Neural progenitor cell (in vitro differentiated cells): Measurements from ENCODE around the gene NFKB1. TPM values are rescaled to one million over a fixed set of nuclear protein-coding genes. Genes with fewer than 3 reads are reported as not detected.

Source experiments
- DNase-seq: peaks from one replicate; pipeline ENCODE4 v3.0.0-alpha.2; 2016; ENCODE audit warnings: low spot score
- H2AFZ ChIP-seq: fragments of 200-600 bp; sonication (generic); replicated peaks from 2 replicates; pipeline ENCODE4 v1.6.1; 2016; ENCODE audit warnings: antibody characterized with exemption
- H3F3A ChIP-seq: fragments of 200-600 bp; sonication (generic); 2 replicates; pipeline ENCODE4 v1.6.1; 2016; ENCODE audit warnings: antibody characterized with exemption, low read depth
- H3K27ac ChIP-seq: fragments of 200-600 bp; sonication (generic); 2 replicates; pipeline ENCODE4 v1.5.1; 2016; ENCODE audit warnings: mild to moderate bottlenecking
- H3K27me3 ChIP-seq: fragments of 200-600 bp; sonication (generic); 2 replicates; pipeline ENCODE4 v1.6.1; 2016; ENCODE audit warnings: mild to moderate bottlenecking, moderate library complexity
- H3K36me3 ChIP-seq: fragments of 200-600 bp; sonication (generic); 2 replicates; pipeline ENCODE4 v1.5.1; 2016
- H3K4me1 ChIP-seq: fragments of 200-600 bp; sonication (generic); 2 replicates; pipeline ENCODE4 v1.6.1; 2016; ENCODE audit warnings: mixed run types
- H3K4me2 ChIP-seq: fragments of 200-600 bp; sonication (generic); 2 replicates; pipeline ENCODE4 v1.6.1; 2016
- H3K4me3 ChIP-seq: fragments of 200-600 bp; sonication (generic); 2 replicates; pipeline ENCODE4 v1.5.1; 2016
- H3K79me2 ChIP-seq: fragments of 200-600 bp; sonication (generic); 2 replicates; pipeline ENCODE4 v1.6.1; 2016; ENCODE audit warnings: low read depth
- H3K9ac ChIP-seq: fragments of 200-600 bp; sonication (generic); 2 replicates; pipeline ENCODE4 v1.6.1; 2016
- H3K9me3 ChIP-seq: fragments of 200-600 bp; sonication (generic); 2 replicates; pipeline ENCODE4 v1.5.1; 2016; ENCODE audit warnings: low read depth
- H4K20me1 ChIP-seq: fragments of 200-600 bp; sonication (generic); 2 replicates; pipeline ENCODE4 v1.6.1; 2016; ENCODE audit warnings: low read depth
- H3K27ac Mint-ChIP-seq: 3 replicates; pipeline ENCODE4 v1.8.0; 2021; ENCODE audit warnings: mixed read lengths
- H3K27me3 Mint-ChIP-seq: 2 replicates; pipeline ENCODE4 v1.8.0; 2022; ENCODE audit warnings: low read depth, mild to moderate bottlenecking, inconsistent platforms, moderate library complexity, mixed read lengths; ENCODE audit not compliant: insufficient read depth
- H3K36me3 Mint-ChIP-seq: 3 replicates; pipeline ENCODE4 v1.8.0; 2021; ENCODE audit warnings: mixed read lengths
- H3K4me1 Mint-ChIP-seq: 3 replicates; pipeline ENCODE4 v1.8.0; 2021; ENCODE audit warnings: mixed read lengths
- H3K4me3 Mint-ChIP-seq: 3 replicates; pipeline ENCODE4 v1.8.0; 2021; ENCODE audit warnings: mild to moderate bottlenecking, moderate library complexity, mixed read lengths
- H3K9me3 Mint-ChIP-seq: 3 replicates; pipeline ENCODE4 v1.8.0; 2020; ENCODE audit warnings: mixed read lengths
- EZH2 ChIP-seq: fragments of 200-600 bp; sonication (generic); IDR thresholded peaks from 2 replicates; pipeline ENCODE4 v1.6.1; 2017; ENCODE audit warnings: antibody characterized with exemption, mild to moderate bottlenecking, moderate library complexity
- EZH2phosphoT487 ChIP-seq: fragments of 200-600 bp; sonication (generic); IDR thresholded peaks from 2 replicates; pipeline ENCODE4 v1.6.1; 2017; ENCODE audit warnings: antibody characterized with exemption
- total RNA-seq: library from RNA; depleted of rRNA; stranded (reverse); fragments of >200 nt; gene quantifications from 2 replicates; pipeline ENCODE4 v1.2.3, GENCODE V29; 2015; ENCODE audit warnings: low replicate concordance
- TF ChIP-seq, protein P1 (sequence below): fragments of 200-600 bp; sonication (generic); IDR thresholded peaks from 2 replicates; pipeline ENCODE4 v1.5.1; 2017; ENCODE audit warnings: antibody characterized with exemption, mild to moderate bottlenecking

NFKB1 gene
- total RNA-seq, 1 donor from 2014 or later = 14.1 TPM

- H4K20me1 ChIP-seq = no peaks in the 10 kb centered on the region
- Mint-ChIP-seq H3K4me1 (no peaks in the 10 kb centered on the region), H3K4me3 (no peak overlapping the region), H3K27ac (no peak overlapping the region), H3K36me3 (peaks cover 11% of the 10 kb centered on the region), H3K27me3 (no peaks in the 10 kb centered on the region), H3K9me3 (peaks cover 18% of the 10 kb centered on the region)
- no peak for DNase-seq
- H3K27ac ChIP-seq = no peak overlapping the region
- TF ChIP-seq EZH2 = no peak
- no peak for TF ChIP-seq EZH2phosphoT487
- TF ChIP-seq, protein P1, sequence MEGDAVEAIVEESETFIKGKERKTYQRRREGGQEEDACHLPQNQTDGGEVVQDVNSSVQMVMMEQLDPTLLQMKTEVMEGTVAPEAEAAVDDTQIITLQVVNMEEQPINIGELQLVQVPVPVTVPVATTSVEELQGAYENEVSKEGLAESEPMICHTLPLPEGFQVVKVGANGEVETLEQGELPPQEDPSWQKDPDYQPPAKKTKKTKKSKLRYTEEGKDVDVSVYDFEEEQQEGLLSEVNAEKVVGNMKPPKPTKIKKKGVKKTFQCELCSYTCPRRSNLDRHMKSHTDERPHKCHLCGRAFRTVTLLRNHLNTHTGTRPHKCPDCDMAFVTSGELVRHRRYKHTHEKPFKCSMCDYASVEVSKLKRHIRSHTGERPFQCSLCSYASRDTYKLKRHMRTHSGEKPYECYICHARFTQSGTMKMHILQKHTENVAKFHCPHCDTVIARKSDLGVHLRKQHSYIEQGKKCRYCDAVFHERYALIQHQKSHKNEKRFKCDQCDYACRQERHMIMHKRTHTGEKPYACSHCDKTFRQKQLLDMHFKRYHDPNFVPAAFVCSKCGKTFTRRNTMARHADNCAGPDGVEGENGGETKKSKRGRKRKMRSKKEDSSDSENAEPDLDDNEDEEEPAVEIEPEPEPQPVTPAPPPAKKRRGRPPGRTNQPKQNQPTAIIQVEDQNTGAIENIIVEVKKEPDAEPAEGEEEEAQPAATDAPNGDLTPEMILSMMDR = no peak
- H2AFZ ChIP-seq = no peak overlapping the region
- H3K9ac ChIP-seq = no peak overlapping the region
- no peak overlapping the region for H3K4me2 ChIP-seq
- no peaks in the 10 kb centered on the region for H3K79me2 ChIP-seq
- H3F3A ChIP-seq = no peaks in the 10 kb centered on the region
- peaks cover 3% of the 10 kb centered on the region for H3K9me3 ChIP-seq
- H3K4me3 ChIP-seq = no peak overlapping the region
- no peaks in the 10 kb centered on the region for H3K27me3 ChIP-seq
- no peaks in the 10 kb centered on the region for H3K36me3 ChIP-seq
- no peaks in the 10 kb centered on the region for H3K4me1 ChIP-seq
Observed at GRCh38 chr4:102511830-102512605, 10.9 kb downstream of the NFKB1 start.

DNA sequence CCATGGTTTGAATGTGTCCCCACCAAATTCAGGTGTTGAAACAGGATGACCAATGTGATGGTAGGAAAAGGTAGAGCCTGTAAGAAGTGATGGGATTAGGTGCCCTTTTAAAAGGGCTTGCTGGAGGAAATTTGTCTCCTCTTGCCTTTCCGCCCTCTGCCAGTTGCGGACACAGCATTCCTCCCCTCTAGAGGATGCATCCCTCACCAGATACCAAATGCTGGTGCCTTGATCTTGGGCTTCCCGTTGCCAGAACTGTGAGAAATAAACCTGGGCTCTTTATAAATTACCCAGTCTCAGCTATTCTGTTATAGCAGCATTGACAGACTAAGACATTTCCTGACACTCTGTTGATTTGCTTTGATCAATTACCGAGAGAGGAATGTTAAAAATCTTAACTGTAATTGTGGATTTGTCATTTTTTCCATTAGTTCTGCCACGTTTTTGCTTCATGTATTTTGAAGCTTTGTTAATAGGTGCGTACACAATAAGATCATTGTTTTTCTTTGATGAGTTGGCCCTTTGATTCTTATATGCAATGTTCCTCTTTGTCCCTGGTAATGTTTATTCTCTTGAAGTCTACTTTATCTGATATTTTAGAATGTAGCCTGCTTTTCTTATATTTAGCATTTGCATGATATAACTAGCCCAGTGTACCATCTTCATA is 13.3 kb downstream of the NFKB1 start:
- H3K4me3 ChIP-seq = no peak overlapping the region
- no peaks in the 10 kb centered on the region for H3K36me3 ChIP-seq
- no peaks in the 10 kb centered on the region for H3F3A ChIP-seq
- no peak for TF ChIP-seq EZH2
- TF ChIP-seq, protein P1 = no peak
- no peak for TF ChIP-seq EZH2phosphoT487
- no peak overlapping the region for H3K27ac Mint-ChIP-seq
- no peak overlapping the region for H3K4me3 Mint-ChIP-seq
- no peak overlapping the region for H3K27ac ChIP-seq
- H3K9me3 Mint-ChIP-seq = peaks cover 20% of the 10 kb centered on the region
- H3K4me2 ChIP-seq = no peak overlapping the region
- H3K4me1 Mint-ChIP-seq = no peaks in the 10 kb centered on the region
- no peak overlapping the region for H2AFZ ChIP-seq
- no peak overlapping the region for H3K9ac ChIP-seq
- no peak for DNase-seq
- no peaks in the 10 kb centered on the region for H3K27me3 ChIP-seq
- H3K36me3 Mint-ChIP-seq = peaks cover 11% of the 10 kb centered on the region
- H4K20me1 ChIP-seq = no peaks in the 10 kb centered on the region
- peaks cover 3% of the 10 kb centered on the region for H3K4me1 ChIP-seq
- H3K9me3 ChIP-seq = peaks cover 3% of the 10 kb centered on the region
- no peaks in the 10 kb centered on the region for H3K79me2 ChIP-seq
- no peaks in the 10 kb centered on the region for H3K27me3 Mint-ChIP-seq

DNA sequence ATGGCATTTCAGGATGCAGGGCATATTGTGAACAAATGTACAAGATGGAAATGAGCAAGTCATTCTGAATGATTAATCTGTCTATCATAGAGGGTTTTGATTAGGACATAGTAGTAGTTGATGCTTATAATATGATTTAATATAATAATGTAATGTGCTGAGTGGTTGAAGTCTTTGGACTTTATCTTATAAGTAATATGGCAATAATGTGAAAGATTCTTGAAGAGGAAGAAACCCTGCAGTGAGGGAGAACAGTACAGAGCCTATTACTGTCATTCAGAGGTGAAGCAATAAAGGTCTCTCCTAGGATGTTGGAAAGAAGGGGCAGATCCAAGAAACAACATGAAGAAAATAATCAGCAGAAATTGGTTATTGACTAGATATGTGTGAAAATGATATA is 16.6 kb downstream of the NFKB1 start:
- no peak overlapping the region for H2AFZ ChIP-seq
- no peak overlapping the region for H3K9ac ChIP-seq
- H4K20me1 ChIP-seq = no peaks in the 10 kb centered on the region
- H3F3A ChIP-seq = no peaks in the 10 kb centered on the region
- TF ChIP-seq, protein P1 = no peak
- TF ChIP-seq EZH2 (no peak), EZH2phosphoT487 (no peak)
- H3K4me3 Mint-ChIP-seq = no peak overlapping the region
- no peaks in the 10 kb centered on the region for H3K27me3 ChIP-seq
- DNase-seq = no peak
- no peaks in the 10 kb centered on the region for H3K4me1 Mint-ChIP-seq
- no peak overlapping the region for H3K27ac ChIP-seq
- no peak overlapping the region for H3K4me2 ChIP-seq
- peaks cover 3% of the 10 kb centered on the region for H3K4me1 ChIP-seq
- no peaks in the 10 kb centered on the region for H3K79me2 ChIP-seq
- H3K27me3 Mint-ChIP-seq = no peaks in the 10 kb centered on the region
- H3K4me3 ChIP-seq = no peak overlapping the region
- peaks cover 3% of the 10 kb centered on the region for H3K9me3 ChIP-seq
- H3K36me3 Mint-ChIP-seq = peaks cover 11% of the 10 kb centered on the region
- no peaks in the 10 kb centered on the region for H3K36me3 ChIP-seq
- H3K9me3 Mint-ChIP-seq = peaks cover 20% of the 10 kb centered on the region
- no peak overlapping the region for H3K27ac Mint-ChIP-seq
